Heart left ventricle (tissue), 16 donors: ENCODE data around the gene EFNA2. TPM values are rescaled to one million over a fixed set of nuclear protein-coding genes. Genes with fewer than 3 reads are reported as not detected.
A peak's percentile ranks its signal among the peaks of the same experiment; 100 is the strongest.

Experiments
- ATAC-seq, 4 donors: fragments of 200-7000 bp; cut with Tn5 transposase; one replicate each; pipeline ENCODE4 v1.9.1; 2020 to 2022; ENCODE audit warnings: moderate library complexity in 4 of 4, mild to moderate bottlenecking in 3 of 4, moderate number of reproducible peaks in 1 of 4
- DNase-seq, 5 donors: peaks; one replicate each; pipeline ENCODE4 v3.0.0-alpha.2; 2020
- H3K27ac ChIP-seq, 12 donors: fragments of 200-600 bp; sonication (generic) in 4 of 12; one replicate each; pipeline versions ENCODE4 v1.5.0 to v1.8.0; 2016 to 2022; ENCODE audit warnings: mild to moderate bottlenecking in 2 of 12
- H3K27me3 ChIP-seq, 9 donors: fragments of 200-600 bp; sonication (generic) in 2 of 9; one replicate each; pipeline versions ENCODE4 v1.5.1 to v1.8.0; 2016 to 2022; ENCODE audit warnings: mild to moderate bottlenecking in 3 of 9
- H3K36me3 ChIP-seq, 9 donors: fragments of 200-600 bp; sonication (generic) in 2 of 9; one replicate each; pipeline versions ENCODE4 v1.5.0 to v1.8.0; 2018 to 2022; ENCODE audit warnings: mild to moderate bottlenecking in 2 of 9
- H3K4me1 ChIP-seq, 12 donors: fragments of 200-600 bp; sonication (generic) in 4 of 12; one replicate each; pipeline versions ENCODE4 v1.5.0 to v1.8.0; 2016 to 2022; ENCODE audit warnings: mild to moderate bottlenecking in 3 of 12
- H3K4me3 ChIP-seq, 12 donors: fragments of 200-600 bp; sonication (generic) in 4 of 12; one replicate each; pipeline versions ENCODE4 v1.5.0 to v1.8.0; 2017 to 2022; ENCODE audit warnings: mild to moderate bottlenecking in 9 of 12, moderate library complexity in 4 of 12
- H3K9me3 ChIP-seq, 12 donors: fragments of 200-600 bp; sonication (generic) in 4 of 12; one replicate each; pipeline versions ENCODE4 v1.5.0 to v1.8.0; 2016 to 2022; ENCODE audit warnings: mild to moderate bottlenecking in 1 of 12
- POLR2A ChIP-seq, 2 donors: fragments of 450-650 bp; IDR thresholded peaks; one replicate each; pipeline ENCODE4 v1.6.1; 2017; ENCODE audit warnings: antibody characterized with exemption in 2 of 2, mild to moderate bottlenecking in 2 of 2, moderate library complexity in 2 of 2
- WGBS, 4 donors: extraction: QIAGEN DNeasy Blood & Tissue Kit in 2 of 4; methylation state at CpG; one replicate each; pipeline versions ENCODE4 v1.1.5 to v1.1.7; 2013 to 2018; 5-methylcytosine and 5-hydroxymethylcytosine counted together
- intact Hi-C, 10 donors: fragments of 100-400 bp; cut with DNase I; formaldehyde crosslinking; loops; one replicate each; pipeline versions ENCODE4 v1.11.1 to v1.14.2; 2022
- polyA plus RNA-seq, 2 donors: library from polyadenylated mRNA; stranded (reverse); fragments of 200-250 nt; gene quantifications; one replicate each; pipeline ENCODE4 v1.2.3, GENCODE V29; 2013
- total RNA-seq, 9 donors: library from RNA; depleted of rRNA in 2 of 9; stranded (reverse); fragments of >200 nt in 2 of 9; fragmentation: NEBNext Ultra II Directional in 3 of 9; extraction: Animal tissue kit (Norgen Biotek cat#: 25700) in 3 of 9; gene quantifications; one replicate each; pipeline versions ENCODE4 v1.1.0 to v1.2.4, GENCODE V29; 2016 to 2023
- TF ChIP-seq, protein P1 (sequence below), 12 donors: fragments of 200-600 bp; sonication (generic) in 4 of 12; IDR thresholded peaks; one replicate each; pipeline versions ENCODE4 v1.5.0 to v1.8.0; 2018 to 2022; ENCODE audit warnings: antibody characterized with exemption in 12 of 12, mild to moderate bottlenecking in 5 of 12
- donor health status: ischemic (EF 13 %, LVEDD 7.1; RV severe dilation, severe dysfunction).
- donor health status: healthy with polysubstance abuse.
- donor health status: DM: no; HTN: yes; CAD: no.
- donor health status: DM: no; HTN: no; CAD: no.
- donor health status: ischemic (EF 25% LVEDD 6.9; RV normal size, moderate dysfunction).
- donor health status: ischemic (EF 25% LVEDD 5.7; RV mildly dilated, moderate dysfunction).
- donor health status: healthy.
- donor health status: DM: yes; HTN: yes; CAD: no.
- donor health status: ischemic (EF 35%, LVEDD 5.7; RV mildly dilated, moderate dysfunction).
- donor health status: nonischemic (EF 11% LVEDD 7.7; RV severe dilation, severe dysfunction).
- donor health status: DM: yes; HTN: yes; CAD: no.
- donor health status: PGD.
- donor health status: ischemic (EF 29% LVEDD 5.4; RV normal size, mild dysfunction).
- donor health status: nonischemic (EF 23%, LVEDD 6.1; RV moderate dilation, normal function).

The EFNA2 gene
- total and polyA plus RNA-seq, 11 donors, result not detected

DNA sequence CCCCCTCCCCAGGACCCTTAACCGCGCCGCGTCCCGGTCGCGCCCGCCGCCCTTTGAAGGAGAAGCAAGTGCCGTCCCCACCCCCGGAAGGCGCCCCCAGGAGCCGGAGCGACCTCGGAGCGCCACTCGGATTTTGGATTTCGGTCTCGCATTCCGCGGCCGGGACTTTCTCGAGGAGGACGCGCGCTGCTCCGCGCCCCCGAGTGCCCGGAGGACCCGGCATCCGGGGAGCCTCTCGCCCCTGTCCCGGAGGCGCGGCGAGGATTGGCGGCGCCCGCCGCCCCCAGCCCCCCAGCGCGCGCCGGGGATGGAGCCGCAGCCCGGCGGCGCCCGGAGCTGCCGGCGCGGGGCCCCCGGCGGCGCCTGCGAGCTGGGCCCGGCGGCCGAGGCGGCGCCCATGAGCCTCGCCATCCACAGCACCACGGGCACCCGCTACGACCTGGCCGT lies 35.7 kb upstream of the EFNA2 start:
- intact Hi-C loops, result loop anchor here in 3 of 10 donors (1.0 to 10.0 kb wide), 3 partner anchors 16 to 453 kb away; partner anchors contain the start of genes ARID3A (in 1 of the 3) and PTBP1 (in 1 of the 3)
- Histone ChIP-seq H3K27ac (peak overlapping the region; percentile 96 to 100 (median 100)), H3K4me1 (peaks cover 18 to 75% (median 57%) of the 10 kb centered on the region in 12 donors), H3K4me3 (peak overlapping the region; percentile 63 to 97 (median 84)), H3K36me3 (peaks cover 3 to 35% (median 28%) of the 10 kb centered on the region in 9 donors), H3K27me3 (no peaks in the 10 kb centered on the region), H3K9me3 (no peaks in the 10 kb centered on the region)
- no peak for DNase-seq
- WGBS, 4 donors, result 0 to 1% (median 1%) methylated on average over 9 to 67 of the region's 67 CpGs
- ATAC-seq, result no peak
- TF ChIP-seq, protein P1, sequence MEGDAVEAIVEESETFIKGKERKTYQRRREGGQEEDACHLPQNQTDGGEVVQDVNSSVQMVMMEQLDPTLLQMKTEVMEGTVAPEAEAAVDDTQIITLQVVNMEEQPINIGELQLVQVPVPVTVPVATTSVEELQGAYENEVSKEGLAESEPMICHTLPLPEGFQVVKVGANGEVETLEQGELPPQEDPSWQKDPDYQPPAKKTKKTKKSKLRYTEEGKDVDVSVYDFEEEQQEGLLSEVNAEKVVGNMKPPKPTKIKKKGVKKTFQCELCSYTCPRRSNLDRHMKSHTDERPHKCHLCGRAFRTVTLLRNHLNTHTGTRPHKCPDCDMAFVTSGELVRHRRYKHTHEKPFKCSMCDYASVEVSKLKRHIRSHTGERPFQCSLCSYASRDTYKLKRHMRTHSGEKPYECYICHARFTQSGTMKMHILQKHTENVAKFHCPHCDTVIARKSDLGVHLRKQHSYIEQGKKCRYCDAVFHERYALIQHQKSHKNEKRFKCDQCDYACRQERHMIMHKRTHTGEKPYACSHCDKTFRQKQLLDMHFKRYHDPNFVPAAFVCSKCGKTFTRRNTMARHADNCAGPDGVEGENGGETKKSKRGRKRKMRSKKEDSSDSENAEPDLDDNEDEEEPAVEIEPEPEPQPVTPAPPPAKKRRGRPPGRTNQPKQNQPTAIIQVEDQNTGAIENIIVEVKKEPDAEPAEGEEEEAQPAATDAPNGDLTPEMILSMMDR (IDR thresholded peaks at IDR 0.05), result no peak
- peak in 1 of 2 donors; percentile 9 for TF ChIP-seq POLR2A (IDR thresholded peaks at IDR 0.05)

DNA sequence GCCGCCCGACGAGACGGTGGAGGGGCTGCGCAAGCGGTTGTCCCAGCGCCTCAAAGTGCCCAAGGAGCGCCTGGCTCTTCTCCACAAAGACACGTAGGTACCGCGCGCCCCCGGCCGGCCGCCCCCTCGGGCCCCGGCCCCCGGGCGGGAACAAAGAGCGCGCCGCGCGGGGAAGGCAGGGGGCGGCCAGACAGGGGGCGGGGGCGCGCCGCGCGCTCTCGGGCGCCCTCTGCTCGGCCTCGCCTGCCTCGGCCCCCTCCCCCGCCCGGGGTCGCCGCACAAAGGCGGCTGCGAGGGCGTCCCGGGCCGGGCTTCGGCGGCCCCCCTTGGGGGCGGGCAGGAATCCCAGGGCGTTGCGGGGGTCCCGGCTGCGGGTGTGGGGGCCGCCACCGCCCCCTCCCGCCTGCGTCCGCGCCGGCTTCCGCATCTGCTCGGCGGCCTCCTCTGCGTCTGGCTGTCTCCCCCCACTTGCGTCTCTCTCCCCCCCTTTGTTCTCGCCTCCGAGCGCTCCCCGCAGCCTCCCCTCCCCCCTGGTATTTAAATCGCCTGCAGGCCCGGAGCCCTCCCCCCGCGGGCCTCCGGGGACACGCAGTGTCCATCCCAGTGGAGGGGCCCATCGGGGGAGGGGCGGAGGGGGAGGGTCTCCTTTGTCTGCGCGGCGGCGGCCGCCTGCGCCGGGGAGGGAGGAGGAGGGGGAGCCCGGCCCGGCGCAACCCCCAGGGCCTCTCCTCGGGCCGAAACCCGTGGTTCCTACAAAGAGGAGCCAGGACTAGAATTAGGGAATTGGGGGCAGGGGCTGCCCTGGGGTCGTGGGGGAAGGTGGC lies 35.0 kb upstream of the EFNA2 start:
- Histone ChIP-seq H3K4me3 (peak overlapping the region; percentile 63 to 97 (median 84)), H3K36me3 (peaks cover 7 to 41% (median 35%) of the 10 kb centered on the region in 9 donors), H3K27me3 (no peaks in the 10 kb centered on the region), H3K4me1 (peaks cover 20 to 75% (median 57%) of the 10 kb centered on the region in 12 donors), H3K27ac (peak overlapping the region; percentile 96 to 100 (median 100)), H3K9me3 (no peaks in the 10 kb centered on the region)
- peak; percentile 79 to 85 (median 82) for DNase-seq
- TF ChIP-seq, protein P1 (IDR thresholded peaks at IDR 0.05), result peak in 1 of 12 donors; percentile 11
- no peak for TF ChIP-seq POLR2A (IDR thresholded peaks at IDR 0.05)
- WGBS, 4 donors, result 0 to 1% (median 1%) methylated on average over 31 to 90 of the region's 90 CpGs
- intact Hi-C loops, result loop anchor here in 1 of 10 donors (5.0 kb wide), 1 partner anchor 453 kb away; the partner anchor contains the start of gene PTBP1
- no peak for ATAC-seq

DNA sequence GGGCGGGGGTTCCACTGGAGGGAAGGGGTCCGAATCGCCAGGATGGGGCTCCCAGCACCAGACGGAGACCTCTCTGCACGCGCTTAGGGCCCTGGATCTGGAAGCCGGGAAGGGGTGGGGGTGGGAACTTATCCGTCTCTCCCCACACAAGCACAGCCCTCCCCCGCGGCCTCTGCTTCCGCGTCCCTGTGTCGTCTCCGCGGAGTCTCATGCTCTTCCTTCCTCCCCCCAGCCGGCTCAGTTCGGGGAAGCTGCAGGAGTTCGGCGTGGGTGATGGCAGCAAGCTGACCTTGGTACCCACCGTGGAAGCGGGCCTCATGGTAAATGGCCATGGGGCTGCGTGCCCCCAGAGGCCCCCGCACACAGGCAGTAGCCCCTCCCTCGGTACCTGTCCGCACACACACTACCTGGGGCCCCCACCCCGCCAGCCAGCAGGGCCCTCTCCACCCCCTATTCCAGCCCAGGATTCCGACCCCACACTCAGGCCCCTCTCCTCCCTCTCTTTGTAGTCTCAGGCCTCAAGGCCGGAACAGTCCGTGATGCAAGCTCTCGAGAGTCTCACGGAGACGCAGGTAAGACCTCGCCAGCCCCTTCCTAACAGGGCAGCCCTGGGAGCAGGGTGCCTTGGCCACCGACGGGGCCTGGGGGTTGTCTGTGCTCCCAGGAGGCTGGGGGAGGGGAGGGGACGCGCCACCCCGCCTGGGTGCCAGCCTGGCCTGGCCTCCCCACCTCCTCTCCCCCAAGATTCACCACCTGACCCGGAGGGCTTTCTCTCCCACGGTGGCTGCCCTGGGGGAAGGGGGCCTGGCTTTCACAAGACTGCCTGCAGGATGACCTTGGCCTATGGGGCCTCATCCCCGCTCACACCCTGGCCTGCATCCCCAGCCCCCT lies 34.1 kb upstream of the EFNA2 start:
- Histone ChIP-seq H3K9me3 (no peaks in the 10 kb centered on the region), H3K4me1 (peaks cover 25 to 73% (median 56%) of the 10 kb centered on the region in 12 donors), H3K27me3 (no peaks in the 10 kb centered on the region), H3K36me3 (peaks cover 9 to 50% (median 44%) of the 10 kb centered on the region in 9 donors), H3K27ac (peak overlapping the region; percentile 96 to 100 (median 100)), H3K4me3 (peak overlapping the region; percentile 63 to 97 (median 84))
- intact Hi-C loops, result loop anchor here in 1 of 10 donors (5.0 kb wide), 1 partner anchor 454 kb away; the partner anchor contains the start of gene PTBP1
- ATAC-seq (peak; percentile 0 to 5 (median 0)), DNase-seq (peak; percentile 83 to 91 (median 87))
- 1 to 9% (median 4%) methylated on average over 36 to 41 of the region's 41 CpGs for WGBS, 4 donors
- peak in 1 of 2 donors; percentile 18 for TF ChIP-seq POLR2A (IDR thresholded peaks at IDR 0.05)
- TF ChIP-seq, protein P1 (IDR thresholded peaks at IDR 0.05), result no peak
